Kidney (tissue), 14 donors: ENCODE measurements around the gene GBGT1. TPM values are rescaled to one million over a fixed set of nuclear protein-coding genes. Genes with fewer than 3 reads are reported as not detected.
A peak's percentile ranks its signal among the peaks of the same experiment; 100 is the strongest.

Experiments
- DNase-seq, 5 donors: peaks; one replicate each; pipeline ENCODE4 v3.0.0-alpha.2; 2013 to 2020
- FAIRE-seq: peaks from 2 replicates; lab custom pipeline; 2012; peaks lifted over from hg19 to GRCh38; lab: Jason Lieb, UNC
- H3K27ac ChIP-seq, 2 donors: one replicate each; pipeline ENCODE4 v1.7.0; 2013; ENCODE audit warnings: low read depth in 2 of 2, low read length in 2 of 2, inconsistent platforms in 1 of 2
- H3K27me3 ChIP-seq: one replicate; pipeline ENCODE4 v1.7.1; 2013; ENCODE audit warnings: low read length, inconsistent platforms; ENCODE audit not compliant: control insufficient read depth, insufficient read depth
- H3K36me3 ChIP-seq, 3 donors: one replicate each; pipeline versions ENCODE4 v1.7.0 to v1.7.1; 2013; ENCODE audit warnings: low read length in 3 of 3, control low read depth in 1 of 3, inconsistent platforms in 1 of 3; ENCODE audit not compliant: insufficient read depth in 3 of 3, control insufficient read depth in 2 of 3
- H3K4me1 ChIP-seq, 3 donors: one replicate each; pipeline versions ENCODE4 v1.7.0 to v1.7.1; 2013; ENCODE audit warnings: low read length in 3 of 3, inconsistent platforms in 1 of 3, low read depth in 1 of 3; ENCODE audit not compliant: control insufficient read depth in 2 of 3, insufficient read depth in 2 of 3
- H3K4me3 ChIP-seq, 3 donors: one replicate each; pipeline versions ENCODE4 v1.7.0 to v1.8.1; 2013; ENCODE audit warnings: low read length in 3 of 3, control low read depth in 1 of 3, inconsistent platforms in 1 of 3
- H3K9ac ChIP-seq, 3 donors: one replicate each; pipeline versions ENCODE4 v1.7.0 to v1.7.1; 2013; ENCODE audit warnings: low read length in 3 of 3, control low read depth in 1 of 3, inconsistent platforms in 1 of 3
- H3K9me3 ChIP-seq, 3 donors: one replicate each; pipeline versions ENCODE4 v1.7.0 to v1.7.1; 2013; ENCODE audit warnings: low read length in 3 of 3, control low read depth in 1 of 3, inconsistent platforms in 1 of 3; ENCODE audit not compliant: control insufficient read depth in 2 of 3, insufficient read depth in 1 of 3
- CTCF ChIP-seq: IDR thresholded peaks from 3 replicates; pipeline ENCODE4 v1.5.1; 2012; ENCODE audit warnings: mild to moderate bottlenecking, moderate library complexity, borderline replicate concordance; ENCODE audit not compliant: insufficient read depth; ENCODE audit errors: extremely low read depth
- intact Hi-C: fragments of 100-400 bp; cut with DNase I; formaldehyde crosslinking; loops from one replicate; pipeline ENCODE4 v1.11.1; 2022
- polyA plus RNA-seq: library from polyadenylated mRNA; stranded (reverse); fragments of 350-450 nt; fragmentation: Illumina TruSeq; extraction: RNeasy Lipid Tissue Mini Kit (QIAGEN cat#74804); gene quantifications from one replicate; pipeline ENCODE4 v1.2.3, GENCODE V29; 2014; ENCODE audit warnings: low read depth, low replicate concordance; ENCODE audit not compliant: insufficient read depth
- total RNA-seq: library from RNA; stranded (reverse); fragmentation: NEBNext Ultra II Directional; extraction: Animal tissue kit (Norgen Biotek cat#: 25700); gene quantifications from one replicate; pipeline ENCODE4 v1.2.1, GENCODE V29; 2021
- donor health status: control.
- donor health status: control.
- donor health status: control.
- donor health status: control.
- donor health status: control.
- donor health status: DM: yes; HTN: yes; CAD: no.
- donor health status: Normal renal cell carcinoma (clear cell type).

Gene GBGT1
- total and polyA plus RNA-seq, 2 donors from 2014 or later, result 7.9 to 21.6 TPM

GRCh38 chr9:133108794-133109641, 54.7 kb downstream of the GBGT1 start:
- FAIRE-seq (no peak), DNase-seq (peak in 2 of 5 donors; percentile 31 to 73)
- Histone ChIP-seq H3K27me3 (no peaks in the 10 kb centered on the region), H3K9ac (no peak overlapping the region), H3K4me1 (peaks cover 0 to 15% (median 14%) of the 10 kb centered on the region in 3 donors), H3K9me3 (no peaks in the 10 kb centered on the region), H3K36me3 (peaks cover 0 to 25% (median 15%) of the 10 kb centered on the region in 3 donors), H3K27ac (no peak overlapping the region), H3K4me3 (no peak overlapping the region)
- no peak for TF ChIP-seq CTCF
- intact Hi-C loops, result no loop called here

- H3K9me3 ChIP-seq, result no peaks in the 10 kb centered on the region
- no peaks in the 10 kb centered on the region for H3K27me3 ChIP-seq
- intact Hi-C loops, result no loop called here
- FAIRE-seq (no peak), DNase-seq (peak in 2 of 5 donors; percentile 15 to 68)
- TF ChIP-seq CTCF, result no peak
- H3K4me1 ChIP-seq, result peaks cover 0 to 9% (median 6%) of the 10 kb centered on the region in 3 donors
- H3K9ac ChIP-seq, result no peak overlapping the region
- no peak overlapping the region for H3K4me3 ChIP-seq
- no peak overlapping the region for H3K27ac ChIP-seq
- H3K36me3 ChIP-seq, result peaks cover 0 to 30% (median 15%) of the 10 kb centered on the region in 3 donors
Observed at GRCh38 chr9:133107961-133108793, 55.5 kb downstream of the GBGT1 start.

DNA sequence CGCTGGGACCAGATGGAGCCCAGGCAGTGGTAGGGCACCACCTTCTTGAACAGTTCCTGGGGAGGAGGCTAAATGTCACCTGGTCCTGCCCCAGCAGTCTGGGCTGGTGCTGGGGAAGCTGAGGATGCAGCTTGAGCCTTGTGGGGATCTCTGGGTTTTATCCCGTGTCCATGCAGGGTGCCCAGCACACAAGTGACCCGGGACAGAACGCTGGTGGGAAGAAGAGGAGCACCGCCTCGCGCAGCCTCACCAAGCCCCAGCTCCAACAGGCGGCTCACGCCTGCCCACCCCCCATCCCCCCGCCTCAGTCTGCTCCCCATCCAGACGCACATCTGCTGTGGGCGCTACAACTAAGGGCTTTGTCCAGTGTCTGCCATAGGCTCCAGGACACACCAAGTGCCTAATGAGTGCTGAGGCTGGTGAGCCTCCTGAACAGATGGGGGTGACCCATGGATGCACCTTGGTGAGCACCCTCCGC, 56.4 kb downstream of the GBGT1 start:
- no peak for FAIRE-seq
- Histone ChIP-seq H3K27me3 (no peaks in the 10 kb centered on the region), H3K9ac (no peak overlapping the region), H3K4me3 (no peak overlapping the region), H3K36me3 (peaks cover 0 to 37% (median 16%) of the 10 kb centered on the region in 3 donors), H3K27ac (no peak overlapping the region), H3K4me1 (peaks cover 0 to under 1% (median 0%) of the 10 kb centered on the region in 3 donors), H3K9me3 (no peaks in the 10 kb centered on the region)
- peak in 2 of 5 donors; percentile 22 to 57 for DNase-seq
- no peak for TF ChIP-seq CTCF
- intact Hi-C loops, result no loop called here
